WERI-Rb-1 (cell line): ENCODE results near the gene LRRC27.

ENCODE experiments used
- DNase-seq: peaks from one replicate; pipeline ENCODE4 v3.0.0-alpha.2; 2020
- H3K27ac ChIP-seq: fragments of 250-450 bp; sonication (Bioruptor Pico); 2 replicates; pipeline ENCODE4 v1.5.1; 2020; ENCODE audit warnings: mild to moderate bottlenecking, moderate library complexity
- H3K27me3 ChIP-seq: fragments of 250-450 bp; sonication (Bioruptor Pico); 2 replicates; pipeline ENCODE4 v1.5.1; 2021; ENCODE audit warnings: mild to moderate bottlenecking, low read depth, moderate library complexity; ENCODE audit not compliant: insufficient read depth, severe bottlenecking
- H3K36me3 ChIP-seq: fragments of 250-450 bp; sonication (Bioruptor Pico); 2 replicates; pipeline ENCODE4 v1.5.1; 2020; ENCODE audit warnings: mild to moderate bottlenecking, moderate library complexity
- H3K4me3 ChIP-seq: 2 replicates; pipeline ENCODE4 v1.5.1; 2011; ENCODE audit warnings: low read depth, mild to moderate bottlenecking, control low read depth, low read length
- H3K9me3 ChIP-seq: fragments of 250-450 bp; sonication (Bioruptor Pico); 2 replicates; pipeline ENCODE4 v1.5.1; 2021; ENCODE audit warnings: mild to moderate bottlenecking, moderate library complexity; ENCODE audit not compliant: severe bottlenecking
- TF ChIP-seq, protein P1 (sequence below): IDR thresholded peaks from 2 replicates; pipeline ENCODE4 v1.5.1; 2011; ENCODE audit warnings: low read depth, mild to moderate bottlenecking, control low read depth, inconsistent platforms, low read length

LRRC27 gene

DNA sequence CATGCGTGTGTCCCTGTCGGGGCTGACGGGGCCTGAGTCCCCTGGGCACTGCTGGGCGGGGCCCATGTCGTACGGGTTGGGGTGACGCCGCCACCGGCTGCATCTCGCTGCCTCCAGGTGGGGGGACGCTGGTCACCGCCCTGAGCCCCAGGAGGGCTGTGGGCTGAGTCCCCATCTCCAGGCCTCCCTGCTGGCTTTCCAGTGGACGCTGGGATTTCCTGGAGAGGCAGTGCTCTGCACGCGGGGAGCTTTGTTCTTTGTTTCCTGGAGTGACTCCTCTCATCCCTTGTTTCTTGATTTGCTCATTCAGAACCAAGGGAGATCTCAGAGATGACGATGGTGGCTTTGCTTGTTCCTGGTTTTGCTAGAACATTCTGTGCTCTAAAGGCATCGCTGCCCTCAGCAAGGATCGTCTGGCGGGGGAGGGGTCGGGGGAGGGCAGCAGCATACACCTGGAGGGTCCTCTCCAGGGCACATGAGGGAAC lies 86.0 kb downstream of the LRRC27 start:
- H3K27me3 ChIP-seq = no peaks in the 10 kb centered on the region
- H3K36me3 ChIP-seq = peaks cover 10% of the 10 kb centered on the region; the same call in 1 of the 2 replicates
- DNase-seq = no peak
- no peak overlapping the region for H3K4me3 ChIP-seq
- H3K9me3 ChIP-seq = no peaks in the 10 kb centered on the region
- H3K27ac ChIP-seq = peak overlapping the region; percentile 75
- TF ChIP-seq, protein P1, sequence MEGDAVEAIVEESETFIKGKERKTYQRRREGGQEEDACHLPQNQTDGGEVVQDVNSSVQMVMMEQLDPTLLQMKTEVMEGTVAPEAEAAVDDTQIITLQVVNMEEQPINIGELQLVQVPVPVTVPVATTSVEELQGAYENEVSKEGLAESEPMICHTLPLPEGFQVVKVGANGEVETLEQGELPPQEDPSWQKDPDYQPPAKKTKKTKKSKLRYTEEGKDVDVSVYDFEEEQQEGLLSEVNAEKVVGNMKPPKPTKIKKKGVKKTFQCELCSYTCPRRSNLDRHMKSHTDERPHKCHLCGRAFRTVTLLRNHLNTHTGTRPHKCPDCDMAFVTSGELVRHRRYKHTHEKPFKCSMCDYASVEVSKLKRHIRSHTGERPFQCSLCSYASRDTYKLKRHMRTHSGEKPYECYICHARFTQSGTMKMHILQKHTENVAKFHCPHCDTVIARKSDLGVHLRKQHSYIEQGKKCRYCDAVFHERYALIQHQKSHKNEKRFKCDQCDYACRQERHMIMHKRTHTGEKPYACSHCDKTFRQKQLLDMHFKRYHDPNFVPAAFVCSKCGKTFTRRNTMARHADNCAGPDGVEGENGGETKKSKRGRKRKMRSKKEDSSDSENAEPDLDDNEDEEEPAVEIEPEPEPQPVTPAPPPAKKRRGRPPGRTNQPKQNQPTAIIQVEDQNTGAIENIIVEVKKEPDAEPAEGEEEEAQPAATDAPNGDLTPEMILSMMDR = no peak

DNA sequence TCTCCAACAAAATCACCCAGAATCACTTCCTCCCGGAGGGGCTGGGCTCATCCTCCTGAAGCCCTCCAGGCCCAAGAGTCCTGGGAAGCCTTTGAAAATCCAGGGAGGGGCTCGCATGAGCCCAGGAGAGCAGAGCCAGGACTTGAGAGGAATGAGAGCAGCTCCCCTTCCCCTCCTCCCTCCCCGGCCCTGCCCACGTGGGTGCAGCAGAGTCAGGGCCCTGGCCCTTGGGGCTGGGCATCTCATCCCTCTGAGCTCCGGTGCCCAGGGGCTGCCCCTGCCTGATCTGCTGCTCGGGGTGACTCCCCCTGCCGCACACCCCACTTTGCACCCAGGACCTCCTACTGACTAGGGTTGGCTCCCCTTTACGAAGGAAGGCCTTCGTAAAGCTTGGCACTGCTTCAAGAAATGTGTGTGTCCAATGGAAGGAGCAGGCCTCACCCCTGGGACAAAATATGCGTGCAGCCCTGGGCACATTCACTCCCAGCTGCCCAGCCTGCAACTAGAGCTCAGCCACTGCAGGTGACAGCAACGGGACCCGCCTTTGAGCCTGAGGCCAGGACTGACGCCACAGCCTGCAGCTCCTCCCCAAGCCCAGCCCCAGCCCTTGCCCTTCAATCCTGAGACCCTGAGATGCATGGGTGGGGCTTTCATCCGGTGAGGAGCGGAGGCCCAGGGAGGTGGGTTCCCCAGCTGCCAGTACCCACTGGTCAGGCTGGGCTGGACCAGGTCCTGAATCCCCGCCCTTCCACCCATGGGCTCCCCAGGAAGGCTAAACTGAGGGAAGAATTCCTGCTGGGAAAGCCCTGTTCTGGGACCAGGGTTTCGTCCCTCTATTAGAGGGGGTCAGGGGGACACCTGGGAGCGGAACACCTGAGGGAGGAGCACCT lies 86.8 kb downstream of the LRRC27 start:
- Histone ChIP-seq H3K36me3 (peaks cover 10% of the 10 kb centered on the region; the same call in 1 of the 2 replicates), H3K27ac (peak overlapping the region; percentile 75), H3K27me3 (no peaks in the 10 kb centered on the region), H3K9me3 (no peaks in the 10 kb centered on the region), H3K4me3 (no peak overlapping the region)
- TF ChIP-seq, protein P1 = no peak
- peak; percentile 90 for DNase-seq

DNA sequence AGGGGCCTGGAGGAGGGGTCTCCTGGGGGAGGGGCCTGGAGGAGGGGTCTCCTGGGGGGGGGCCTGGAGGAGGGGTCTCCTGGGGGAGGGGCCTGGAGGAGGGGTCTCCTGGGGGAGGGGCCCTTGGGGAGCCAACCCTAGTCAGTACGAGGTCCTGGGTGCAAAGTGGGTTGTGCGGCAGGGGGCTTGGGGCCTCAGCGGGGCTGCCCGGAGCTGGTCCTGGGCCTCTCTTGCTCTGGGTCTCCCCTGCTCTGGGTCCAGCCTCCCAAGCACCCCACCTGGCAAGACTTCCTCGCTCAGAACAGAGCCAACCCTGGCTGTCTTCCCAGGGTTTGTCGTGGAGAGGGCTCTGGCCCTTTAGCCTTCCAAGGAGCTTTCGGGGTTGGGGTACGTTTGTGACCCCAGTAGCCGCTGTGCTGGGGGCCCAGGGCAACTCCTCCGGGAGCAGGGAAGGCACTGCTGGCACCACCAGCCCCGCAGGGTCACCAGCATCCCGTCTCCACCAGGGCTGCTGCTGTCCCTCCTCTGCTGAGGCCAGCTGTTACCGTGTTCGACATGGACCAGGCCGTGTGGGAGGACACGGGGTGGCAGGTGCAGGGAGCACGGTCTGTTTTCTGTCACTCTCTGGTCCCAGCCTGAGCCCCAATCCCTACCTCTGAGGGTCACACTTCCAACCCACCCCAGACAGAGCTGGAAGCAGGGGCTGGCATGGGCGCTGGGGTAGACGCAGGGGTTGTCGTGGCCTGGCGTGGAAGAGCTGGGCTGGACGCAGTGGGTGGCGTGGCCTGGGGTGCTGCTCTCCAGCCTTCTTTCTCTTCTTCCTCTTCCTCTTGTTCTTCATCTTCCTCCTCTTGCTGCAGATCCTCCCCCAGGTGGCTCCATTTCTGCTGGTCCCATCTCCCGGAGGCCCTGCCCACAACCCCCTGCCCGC lies 87.8 kb downstream of the LRRC27 start:
- Histone ChIP-seq H3K27me3 (no peaks in the 10 kb centered on the region), H3K27ac (peak overlapping the region; percentile 95), H3K9me3 (no peaks in the 10 kb centered on the region), H3K4me3 (no peak overlapping the region), H3K36me3 (peaks cover 10% of the 10 kb centered on the region; the same call in 1 of the 2 replicates)
- TF ChIP-seq, protein P1 = no peak
- no peak for DNase-seq

DNA sequence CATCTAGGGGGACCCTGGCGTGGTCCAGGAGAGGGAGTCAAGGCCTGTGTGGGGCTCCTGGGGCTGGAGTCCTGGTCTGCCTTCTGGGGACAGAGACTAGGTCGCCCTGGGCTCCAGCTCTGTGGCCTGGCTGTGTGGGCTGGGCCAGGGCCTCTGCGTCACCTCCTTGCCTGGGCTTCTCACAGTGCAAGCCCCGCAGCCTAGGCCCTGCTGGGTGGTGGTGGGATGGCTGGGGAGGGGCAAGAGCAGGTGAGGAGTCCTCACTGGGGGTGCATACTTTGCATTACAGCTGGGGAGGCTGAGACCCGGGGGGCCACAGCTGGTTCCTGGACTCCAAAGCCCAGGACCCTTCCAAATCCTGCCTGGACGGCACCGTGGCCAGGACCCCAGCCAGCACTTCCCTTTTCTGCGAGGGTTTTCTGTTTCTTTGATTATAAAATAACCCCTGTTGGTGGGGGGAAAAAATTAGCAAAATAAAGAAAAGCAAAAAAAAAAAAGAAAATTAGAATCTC lies 88.5 kb downstream of the LRRC27 start:
- H3K4me3 ChIP-seq = no peak overlapping the region; the same call in 1 of the 2 replicates
- TF ChIP-seq, protein P1 = no peak
- peaks cover 6% of the 10 kb centered on the region; the same call in 1 of the 2 replicates for H3K36me3 ChIP-seq
- peak; percentile 55 for DNase-seq
- H3K27ac ChIP-seq = peak overlapping the region; percentile 95
- H3K27me3 ChIP-seq = no peaks in the 10 kb centered on the region
- no peaks in the 10 kb centered on the region for H3K9me3 ChIP-seq

DNA sequence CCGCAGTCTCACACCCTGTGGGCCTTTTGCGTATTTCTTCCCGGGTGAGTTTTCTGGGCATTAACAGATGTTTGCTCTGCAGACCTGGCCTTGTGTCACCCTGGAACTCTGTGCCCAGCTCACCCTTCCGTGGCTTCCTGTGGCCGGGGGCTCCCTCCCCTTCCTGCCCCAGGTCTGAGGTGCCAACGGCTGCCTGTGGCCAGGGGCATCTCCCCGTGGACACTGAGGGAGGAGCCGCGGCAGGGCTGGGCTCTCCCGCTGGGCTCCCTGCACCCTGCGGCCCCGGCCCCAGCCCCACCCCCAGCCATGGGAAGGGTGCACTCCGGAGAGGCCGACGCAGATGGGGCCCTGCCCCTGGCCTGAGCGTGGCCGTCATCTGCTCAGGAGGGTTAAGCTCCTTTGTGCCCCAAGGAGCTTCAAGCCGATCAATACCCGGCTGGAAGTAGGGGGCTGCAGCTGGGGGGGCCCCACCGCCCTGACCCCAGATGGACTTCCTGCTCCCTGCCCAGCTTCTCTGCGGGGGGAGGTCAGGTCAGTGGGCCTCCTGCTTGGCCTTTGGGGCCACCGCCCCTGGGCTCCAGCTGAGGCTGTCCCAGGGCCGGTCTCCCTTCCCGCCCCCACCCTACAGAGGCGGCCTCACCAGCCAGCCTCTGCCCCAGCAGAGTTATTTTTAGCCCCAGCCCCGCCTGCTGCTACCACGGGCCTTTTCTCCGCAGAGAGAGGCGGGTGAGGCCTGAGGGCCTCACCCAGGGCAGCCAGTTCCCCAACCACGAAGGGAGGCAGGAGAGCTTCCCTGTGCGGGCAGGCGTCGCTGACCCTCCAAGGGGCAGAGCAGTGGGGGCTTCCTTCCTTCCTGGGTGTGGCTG lies 89.2 kb downstream of the LRRC27 start:
- H3K4me3 ChIP-seq = peak overlapping the region; percentile 34
- TF ChIP-seq, protein P1 = no peak
- H3K27ac ChIP-seq = peak overlapping the region; percentile 95
- H3K36me3 ChIP-seq = peaks cover 5% of the 10 kb centered on the region; the same call in 1 of the 2 replicates
- DNase-seq = peak; percentile 95
- no peaks in the 10 kb centered on the region for H3K9me3 ChIP-seq
- H3K27me3 ChIP-seq = no peaks in the 10 kb centered on the region
